Measurements from ENCODE around the gene ARSK.

ARSK gene

GRCh38 chr5:95652849-95653248 is 97.9 kb downstream of the ARSK start:
- DNase-seq = no peak

GRCh38 chr5:95654196-95654595 is 99.3 kb downstream of the ARSK start:
- DNase-seq = no peak
